Mesenchymal stem cell (in vitro differentiated cells and primary cell): ENCODE results near the gene RHOB.
A peak's percentile ranks its signal among the peaks of the same experiment; 100 is the strongest.

Source experiments
- DNase-seq: peaks from one replicate; pipeline ENCODE4 v3.0.0-alpha.2; 2013
- H2AFZ ChIP-seq: one replicate; pipeline ENCODE4 v1.6.1; 2013; ENCODE audit warnings: low read depth, mild to moderate bottlenecking, control low read depth, inconsistent platforms, low read length, moderate library complexity
- H2AK5ac ChIP-seq: 2 replicates; pipeline ENCODE4 v1.6.1; 2013; ENCODE audit warnings: low read length, moderate library complexity, mild to moderate bottlenecking, inconsistent platforms; ENCODE audit not compliant: severe bottlenecking
- H2BK120ac ChIP-seq: one replicate; pipeline ENCODE4 v1.6.1; 2013; ENCODE audit warnings: low read depth, mild to moderate bottlenecking, inconsistent platforms, low read length, moderate library complexity
- H2BK12ac ChIP-seq, 2 experiments: one replicate each; pipeline ENCODE4 v1.6.1; 2013; ENCODE audit warnings: inconsistent platforms in 2 of 2, low read length in 2 of 2, mild to moderate bottlenecking in 2 of 2, moderate library complexity in 2 of 2, control low read depth in 1 of 2
- H2BK15ac ChIP-seq: one replicate; pipeline ENCODE4 v1.6.1; 2013; ENCODE audit warnings: mild to moderate bottlenecking, low read depth, inconsistent platforms; ENCODE audit not compliant: poor library complexity, severe bottlenecking
- H2BK5ac ChIP-seq: 2 replicates; pipeline ENCODE4 v1.6.1; 2013; ENCODE audit warnings: low read depth, mild to moderate bottlenecking, low read length, control low read depth, inconsistent platforms; ENCODE audit not compliant: poor library complexity, severe bottlenecking
- H3K14ac ChIP-seq, 2 experiments: one replicate each; pipeline ENCODE4 v1.6.1; 2013; ENCODE audit warnings: inconsistent platforms in 2 of 2, low read length in 2 of 2, control low read depth in 1 of 2, mild to moderate bottlenecking in 1 of 2, moderate library complexity in 1 of 2
- H3K18ac ChIP-seq, 2 experiments: one replicate each; pipeline ENCODE4 v1.6.1; 2013; ENCODE audit warnings: inconsistent platforms in 2 of 2, low read length in 2 of 2, control low read depth in 1 of 2, low read depth in 1 of 2, mild to moderate bottlenecking in 1 of 2
- H3K23ac ChIP-seq, 2 experiments: one replicate each; pipeline ENCODE4 v1.6.1; 2013; ENCODE audit warnings: inconsistent platforms in 2 of 2, low read length in 2 of 2, mild to moderate bottlenecking in 2 of 2, moderate library complexity in 2 of 2, control low read depth in 1 of 2
- H3K27ac ChIP-seq: 2 replicates; pipeline ENCODE4 v1.5.1; 2013; ENCODE audit warnings: mild to moderate bottlenecking, moderate library complexity, low read length, control low read depth, inconsistent platforms; ENCODE audit not compliant: poor library complexity, severe bottlenecking
- H3K27me3 ChIP-seq, 2 experiments: 2 replicates each; pipeline versions ENCODE4 v1.6.1 to v1.7.0; 2013; ENCODE audit warnings: low read length in 2 of 2, mild to moderate bottlenecking in 2 of 2, moderate library complexity in 2 of 2, control low read depth in 1 of 2, inconsistent platforms in 1 of 2; ENCODE audit not compliant: control insufficient read depth in 1 of 2, insufficient read depth in 1 of 2
- H3K36me3 ChIP-seq, 2 experiments: 2 replicates each; pipeline versions ENCODE4 v1.6.1 to v1.7.0; 2013; ENCODE audit warnings: low read length in 2 of 2, control low read depth in 1 of 2, inconsistent platforms in 1 of 2, low read depth in 1 of 2, mild to moderate bottlenecking in 1 of 2; ENCODE audit not compliant: insufficient read depth in 2 of 2, control insufficient read depth in 1 of 2
- H3K4ac ChIP-seq, 2 experiments: one replicate each; pipeline ENCODE4 v1.6.1; 2013; ENCODE audit warnings: inconsistent platforms in 2 of 2, low read length in 2 of 2, mild to moderate bottlenecking in 2 of 2, moderate library complexity in 2 of 2, control low read depth in 1 of 2, low read depth in 1 of 2
- H3K4me1 ChIP-seq: 2 replicates; pipeline ENCODE4 v1.6.1; 2013; ENCODE audit warnings: low read depth, low read length, control low read depth; ENCODE audit not compliant: control insufficient read depth, insufficient read depth
- H3K4me2 ChIP-seq: 2 replicates; pipeline ENCODE4 v1.6.1; 2013; ENCODE audit warnings: low read length, mild to moderate bottlenecking, inconsistent platforms; ENCODE audit not compliant: poor library complexity, severe bottlenecking
- H3K4me3 ChIP-seq, 2 experiments: 2 replicates each; pipeline versions ENCODE4 v1.5.1 to v1.7.0; 2013; ENCODE audit warnings: low read length in 2 of 2, mild to moderate bottlenecking in 2 of 2, control low read depth in 1 of 2, low read depth in 1 of 2; ENCODE audit not compliant: insufficient read depth in 1 of 2
- H3K79me1 ChIP-seq: replicated peaks from 2 replicates; pipeline ENCODE4 v1.6.1; 2013; ENCODE audit warnings: mild to moderate bottlenecking, control low read depth, low read length, inconsistent platforms; ENCODE audit not compliant: poor library complexity, severe bottlenecking
- H3K9ac ChIP-seq: 2 replicates; pipeline ENCODE4 v1.7.0; 2013; ENCODE audit warnings: mild to moderate bottlenecking, low read length, moderate library complexity
- H3K9me3 ChIP-seq: 2 replicates; pipeline ENCODE4 v1.7.0; 2013; ENCODE audit warnings: mild to moderate bottlenecking, low read length; ENCODE audit not compliant: control insufficient read depth
- H4K8ac ChIP-seq: one replicate; pipeline ENCODE4 v1.6.1; 2013; ENCODE audit warnings: inconsistent platforms, mild to moderate bottlenecking, low read length, moderate library complexity
- H4K91ac ChIP-seq: one replicate; pipeline ENCODE4 v1.6.1; 2013; ENCODE audit warnings: mild to moderate bottlenecking, low read length, inconsistent platforms
- WGBS: methylation state at CpG from one replicate; pipeline ENCODE4 v1.1.7; 2013; ENCODE audit warnings: mixed read lengths; 5-methylcytosine and 5-hydroxymethylcytosine counted together

RHOB gene

GRCh38 chr2:20428717-20429490, 18.0 kb upstream of the RHOB start:
- 93% methylated on average over 11 of the region's 11 CpGs for WGBS
- DNase-seq = no peak
- H3K14ac ChIP-seq = no peak overlapping the region
- H2AK5ac ChIP-seq = no peak overlapping the region
- H3K4ac ChIP-seq = no peak overlapping the region
- no peak overlapping the region for H4K91ac ChIP-seq
- H3K4me3 ChIP-seq = no peak overlapping the region
- peak overlapping the region; percentile 6 to 17 for H2BK12ac ChIP-seq
- H3K9ac ChIP-seq = peak overlapping the region; percentile 29
- no peak overlapping the region for H2BK5ac ChIP-seq
- no peak overlapping the region for H3K27ac ChIP-seq
- H2BK120ac ChIP-seq = peak overlapping the region; percentile 1
- H3K4me1 ChIP-seq = peaks cover 16% of the 10 kb centered on the region
- H4K8ac ChIP-seq = no peak overlapping the region
- no peak overlapping the region for H3K4me2 ChIP-seq
- H2BK15ac ChIP-seq = no peak overlapping the region
- no peaks in the 10 kb centered on the region for H3K79me1 ChIP-seq
- no peak overlapping the region for H3K23ac ChIP-seq
- no peaks in the 10 kb centered on the region for H3K9me3 ChIP-seq
- H3K27me3 ChIP-seq = no peaks in the 10 kb centered on the region
- no peak overlapping the region for H2AFZ ChIP-seq
- no peaks in the 10 kb centered on the region for H3K36me3 ChIP-seq
- peak overlapping the region in 1 of 2 experiments; percentile 16 for H3K18ac ChIP-seq

GRCh38 chr2:20429528-20429927, 17.3 kb upstream of the RHOB start:
- Histone ChIP-seq H2BK12ac (peak overlapping the region; percentile 21 to 56), H4K91ac (no peak overlapping the region), H3K14ac (no peak overlapping the region), H2BK120ac (peak overlapping the region; percentile 1), H3K36me3 (no peaks in the 10 kb centered on the region), H3K4ac (no peak overlapping the region), H4K8ac (no peak overlapping the region), H2AK5ac (no peak overlapping the region), H3K9me3 (no peaks in the 10 kb centered on the region), H2BK15ac (no peak overlapping the region), H3K27ac (no peak overlapping the region), H3K27me3 (no peaks in the 10 kb centered on the region), H3K23ac (no peak overlapping the region), H2BK5ac (no peak overlapping the region), H3K79me1 (no peaks in the 10 kb centered on the region), H3K9ac (peak overlapping the region; percentile 29), H2AFZ (no peak overlapping the region), H3K18ac (peak overlapping the region in 1 of 2 experiments; percentile 14), H3K4me2 (no peak overlapping the region), H3K4me1 (peaks cover 11% of the 10 kb centered on the region), H3K4me3 (peak overlapping the region in 1 of 2 experiments; percentile 17)
- DNase-seq = no peak
- WGBS = 60% methylated on average over 1 of the region's 1 CpG

- H4K91ac ChIP-seq = no peak overlapping the region
- H3K4me3 ChIP-seq = peak overlapping the region in 1 of 2 experiments; percentile 17
- H3K18ac ChIP-seq = peak overlapping the region in 1 of 2 experiments; percentile 42
- H3K27me3 ChIP-seq = no peaks in the 10 kb centered on the region
- H3K4me2 ChIP-seq = no peak overlapping the region
- H3K9me3 ChIP-seq = no peaks in the 10 kb centered on the region
- peak overlapping the region; percentile 29 for H3K9ac ChIP-seq
- H3K23ac ChIP-seq = no peak overlapping the region
- H2AK5ac ChIP-seq = no peak overlapping the region
- no peak overlapping the region for H2AFZ ChIP-seq
- H3K4ac ChIP-seq = no peak overlapping the region
- no peak overlapping the region for H3K27ac ChIP-seq
- peak overlapping the region; percentile 10 to 21 for H2BK12ac ChIP-seq
- no peak overlapping the region for H2BK15ac ChIP-seq
- 97% methylated on average over 4 of the region's 4 CpGs for WGBS
- H3K79me1 ChIP-seq = no peaks in the 10 kb centered on the region
- no peak overlapping the region for H3K14ac ChIP-seq
- no peak for DNase-seq
- H3K36me3 ChIP-seq = no peaks in the 10 kb centered on the region
- no peak overlapping the region for H2BK5ac ChIP-seq
- H4K8ac ChIP-seq = no peak overlapping the region
- peak overlapping the region; percentile 35 for H2BK120ac ChIP-seq
- H3K4me1 ChIP-seq = peaks cover 6% of the 10 kb centered on the region
Measured at GRCh38 chr2:20430035-20430434, 16.8 kb upstream of the RHOB start.

GRCh38 chr2:20430461-20431300, 16.2 kb upstream of the RHOB start:
- Histone ChIP-seq H2BK15ac (peak overlapping the region; percentile 36), H3K9ac (no peak overlapping the region), H3K14ac (no peak overlapping the region), H3K36me3 (no peaks in the 10 kb centered on the region), H4K91ac (peak overlapping the region; percentile 85), H3K4ac (no peak overlapping the region), H2BK12ac (no peak overlapping the region), H3K4me1 (peaks cover 2% of the 10 kb centered on the region), H3K18ac (peak overlapping the region; percentile 55 to 62), H4K8ac (no peak overlapping the region), H3K4me3 (no peak overlapping the region), H3K79me1 (no peaks in the 10 kb centered on the region), H2AK5ac (no peak overlapping the region), H3K23ac (no peak overlapping the region), H2AFZ (no peak overlapping the region), H2BK5ac (no peak overlapping the region), H3K27ac (no peak overlapping the region), H3K9me3 (no peaks in the 10 kb centered on the region), H3K27me3 (no peaks in the 10 kb centered on the region), H2BK120ac (no peak overlapping the region), H3K4me2 (no peak overlapping the region)
- WGBS = 83% methylated on average over 7 of the region's 7 CpGs
- DNase-seq = peak; percentile 33
